Epithelial cell of prostate (primary cell): ENCODE results near the gene HMGCS2.
"Not testable (repeated sequence)": the region's sequence is repeated elsewhere in the genome, so short reads cannot be mapped to it uniquely, and the experiment has no call there.

ENCODE experiments used
- DNase-seq: peaks from one replicate; pipeline ENCODE4 v3.0.0-alpha.2; 2011; ENCODE audit warnings: low read depth, low spot score
- H3K27ac ChIP-seq: fragments of 450-650 bp; 2 replicates; pipeline ENCODE4 v1.5.1; 2017; ENCODE audit warnings: mild to moderate bottlenecking

HMGCS2 gene

DNA sequence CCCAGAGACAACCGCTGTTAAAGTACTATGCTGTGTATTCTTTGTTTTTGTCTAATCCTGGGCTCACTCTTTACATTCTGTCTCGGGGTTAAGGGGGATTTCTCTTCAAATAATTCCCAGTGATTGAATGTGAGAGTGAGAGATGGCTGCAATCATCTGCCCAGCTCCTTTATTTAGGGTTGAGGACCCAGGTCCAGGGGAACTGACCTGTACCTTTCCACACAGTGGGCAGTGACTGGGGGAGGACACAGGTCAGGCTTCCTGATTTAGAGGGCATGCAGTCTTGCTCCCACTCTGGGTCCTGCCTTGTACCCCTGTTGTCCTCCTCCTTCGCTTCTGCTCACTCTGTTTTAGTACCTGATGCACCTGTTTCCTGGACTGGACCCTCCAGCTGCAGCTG is 35.0 kb downstream of the HMGCS2 start:
- no peak overlapping the region for H3K27ac ChIP-seq
- DNase-seq: no peak

DNA sequence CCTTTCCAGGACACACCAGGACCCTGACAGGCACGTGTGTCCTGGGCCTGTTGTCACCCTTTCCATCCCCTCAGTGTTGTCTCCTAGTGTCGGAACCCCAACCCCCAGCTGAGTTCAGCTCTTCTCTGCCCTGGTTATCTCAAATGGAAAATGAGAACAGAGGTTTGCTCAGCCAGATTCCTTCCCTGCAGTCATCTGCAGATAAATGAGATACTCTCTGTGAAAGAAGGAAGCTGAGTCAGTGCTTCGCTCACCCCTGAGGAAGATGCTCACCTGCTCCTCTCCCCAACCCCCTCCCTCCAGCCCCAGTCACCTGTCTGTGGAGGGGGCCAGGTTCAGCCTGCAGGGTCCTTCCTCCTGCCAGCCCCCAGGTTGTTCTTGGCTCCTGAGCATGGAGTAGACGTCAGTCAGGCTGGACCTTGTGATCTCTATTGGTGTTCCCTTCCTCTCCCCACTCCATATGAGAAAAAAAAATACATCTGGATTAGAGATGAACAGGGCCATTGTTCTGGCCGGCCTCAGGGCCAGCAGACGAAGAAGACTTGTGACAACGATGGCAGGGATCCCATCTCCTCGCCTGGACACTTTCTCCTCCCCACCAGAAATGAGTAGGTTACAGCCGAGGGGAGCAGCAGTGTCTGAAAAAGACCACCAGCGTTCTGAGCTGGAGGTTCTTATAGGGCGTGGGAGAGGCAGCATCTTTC is 36.1 kb downstream of the HMGCS2 start:
- no peak overlapping the region for H3K27ac ChIP-seq
- DNase-seq: no peak

DNA sequence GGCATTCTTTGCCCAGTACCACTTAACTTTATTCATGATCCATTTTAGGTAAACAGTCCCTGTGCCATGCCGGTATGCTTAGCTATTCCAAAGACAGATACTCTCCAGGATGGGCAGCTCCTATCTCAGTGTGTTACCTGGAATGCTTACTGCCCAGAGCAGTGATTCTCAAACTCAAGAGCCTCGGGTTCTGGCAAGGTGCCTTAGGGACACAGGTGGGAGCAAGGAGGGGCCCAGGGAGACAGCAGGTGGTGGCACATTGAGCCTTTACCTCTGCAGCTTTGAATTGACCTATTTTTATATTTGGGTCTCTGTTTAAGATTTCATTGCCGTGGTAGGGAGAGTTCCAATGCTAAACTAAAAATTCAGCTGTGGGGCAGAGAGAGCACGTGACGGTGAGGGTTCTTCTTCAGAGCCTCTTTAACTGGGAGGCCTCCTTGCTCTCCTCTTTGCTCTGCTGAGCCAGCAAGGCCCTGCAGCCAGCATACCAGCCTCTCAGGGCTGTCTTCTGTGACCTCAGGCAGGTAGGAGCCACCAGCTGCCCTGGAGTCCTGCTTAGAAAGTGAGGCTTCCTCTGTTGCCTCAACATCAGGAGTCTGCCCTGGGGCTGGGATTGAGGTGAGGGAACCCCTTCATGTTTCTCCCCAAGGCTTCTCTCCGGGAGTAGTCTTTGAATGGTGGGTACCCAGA is 36.8 kb downstream of the HMGCS2 start:
- H3K27ac ChIP-seq: no peak overlapping the region
- DNase-seq: no peak

- H3K27ac ChIP-seq: no peak overlapping the region
- DNase-seq: no peak
Measured at GRCh38 chr1:119731060-119731459, 37.6 kb downstream of the HMGCS2 start.

DNA sequence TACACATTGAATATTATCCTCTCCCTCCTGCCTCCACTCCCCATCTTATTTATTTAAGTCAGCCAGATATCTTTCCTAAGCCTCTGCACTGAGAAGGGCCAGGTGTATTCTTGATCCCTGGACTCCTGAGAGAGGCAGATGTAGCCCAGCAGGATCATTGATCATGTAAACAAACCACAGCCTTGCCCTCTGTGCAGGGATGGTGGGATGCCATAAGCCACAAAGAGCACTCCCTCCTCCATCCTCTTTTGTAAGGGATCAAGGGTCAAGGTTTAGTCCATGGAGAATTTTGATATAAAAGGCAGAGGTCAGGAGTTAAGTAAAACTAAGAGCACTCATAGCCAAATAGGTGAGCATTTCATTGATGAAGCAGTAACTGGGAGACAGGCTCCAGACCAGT is 39.7 kb downstream of the HMGCS2 start:
- H3K27ac ChIP-seq: no peak overlapping the region
- no peak for DNase-seq

DNA sequence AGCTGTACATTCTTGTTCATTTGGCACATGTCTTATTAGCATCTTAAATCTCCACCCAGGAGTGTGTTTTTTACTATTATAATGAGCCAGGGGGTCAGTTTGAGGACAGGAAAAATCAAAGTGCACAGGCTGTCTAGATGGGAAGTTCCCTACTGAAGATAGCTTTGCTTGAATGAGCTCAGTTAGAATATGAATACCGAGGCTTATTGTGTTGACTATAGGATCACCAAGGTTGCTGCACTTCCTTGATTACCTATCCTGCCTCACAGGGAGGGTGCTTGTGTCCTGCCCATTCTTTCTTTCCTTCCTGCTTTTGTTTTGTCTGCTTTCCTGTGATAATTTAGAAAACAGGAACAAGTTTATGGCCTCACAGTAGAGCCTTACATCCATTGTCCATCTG is 40.7 kb downstream of the HMGCS2 start:
- no peak for DNase-seq
- H3K27ac ChIP-seq: no peak overlapping the region

DNA sequence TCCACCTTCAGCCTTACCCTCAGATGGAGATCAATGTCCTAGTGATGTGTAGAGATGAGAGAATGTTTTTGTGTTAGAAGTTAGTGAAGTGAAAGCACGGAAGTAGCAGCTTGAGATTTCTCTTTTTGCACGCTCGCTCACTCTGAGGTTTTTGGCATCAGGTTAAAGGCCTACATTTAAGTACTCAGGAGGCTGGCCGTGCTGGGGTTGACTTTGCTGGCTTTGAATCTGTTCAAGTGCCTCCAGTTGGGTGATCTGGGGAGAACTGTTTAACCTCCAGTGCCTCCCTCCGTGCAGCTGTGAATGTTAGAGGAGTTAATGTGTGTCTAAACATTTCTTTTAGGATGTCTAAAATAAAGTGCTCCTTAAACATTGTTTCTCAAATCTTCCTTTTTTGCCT is 43.1 kb downstream of the HMGCS2 start:
- no peak for DNase-seq
- no peak overlapping the region for H3K27ac ChIP-seq

DNA sequence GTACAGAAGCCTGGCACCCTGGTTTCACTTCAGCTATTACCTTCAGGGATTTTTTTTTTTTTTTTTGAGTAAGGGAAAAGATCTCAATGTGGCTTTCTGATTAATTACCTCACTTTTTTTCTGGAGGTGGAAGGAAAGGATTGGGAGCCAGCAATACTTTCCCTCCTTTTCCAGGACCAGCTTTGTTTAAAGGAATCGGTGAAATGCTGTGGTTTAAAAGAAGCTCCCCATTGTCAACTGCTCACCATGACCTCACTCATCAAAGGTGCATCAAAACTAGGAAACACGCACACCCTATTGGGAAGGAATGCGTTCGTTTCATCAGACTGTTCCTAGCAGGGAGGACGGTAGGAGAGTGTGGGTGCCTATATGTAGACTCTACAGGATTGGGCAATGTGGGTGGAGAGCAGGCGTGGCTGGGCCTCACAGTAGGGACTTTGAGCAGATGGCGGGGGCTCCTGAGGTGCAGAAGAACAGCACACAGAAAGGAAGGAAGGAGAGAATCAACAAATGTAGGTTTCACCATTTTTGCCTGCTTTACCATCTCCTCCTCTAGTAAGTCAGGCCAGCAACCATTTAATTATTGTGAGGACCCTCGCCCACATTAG is 44.0 kb downstream of the HMGCS2 start:
- DNase-seq: no peak
- no peak overlapping the region for H3K27ac ChIP-seq

DNA sequence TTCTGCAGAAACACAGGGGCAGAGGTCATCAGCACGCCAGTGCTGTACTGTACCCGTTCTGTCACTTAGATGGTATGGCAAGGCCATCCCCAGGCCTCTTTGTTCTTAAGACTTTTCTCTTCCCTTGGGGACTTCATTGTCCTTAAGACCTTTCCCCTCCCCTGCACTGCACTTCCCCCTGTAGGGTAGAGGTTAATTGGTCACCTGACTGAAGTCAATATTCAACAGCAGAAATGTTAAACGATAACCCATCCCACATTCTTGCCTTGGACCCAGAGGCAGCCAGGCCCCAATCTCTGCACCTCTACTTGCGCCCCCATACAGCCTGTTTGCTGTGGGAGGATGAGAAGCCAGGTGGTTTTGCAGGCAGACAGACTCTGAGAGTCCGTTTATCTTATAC is 46.8 kb downstream of the HMGCS2 start:
- no peak overlapping the region for H3K27ac ChIP-seq
- DNase-seq: no peak

GRCh38 chr1:119720866-119721440 is 47.8 kb downstream of the HMGCS2 start:
- no peak overlapping the region for H3K27ac ChIP-seq
- DNase-seq: no peak

DNA sequence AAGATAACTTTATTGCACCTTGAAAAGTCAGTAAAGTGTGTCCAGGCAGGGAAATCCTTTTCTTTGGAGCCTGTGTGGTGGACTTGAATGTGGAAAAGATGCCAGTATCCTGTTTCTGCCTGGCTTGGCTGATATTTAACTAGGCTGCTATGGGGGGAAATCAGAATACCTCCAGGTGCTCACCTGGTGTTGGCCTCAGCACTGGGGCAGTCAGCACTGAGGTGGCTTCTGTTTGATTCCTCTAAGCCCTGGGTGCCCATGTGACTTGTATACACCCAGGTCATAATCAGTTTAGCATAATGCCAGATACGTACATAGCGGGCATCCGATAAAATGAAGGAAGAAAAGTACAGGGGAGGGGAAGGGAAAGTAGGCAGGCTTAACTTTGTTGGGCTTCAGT is 49.7 kb downstream of the HMGCS2 start:
- H3K27ac ChIP-seq: no peak overlapping the region
- DNase-seq: no peak

- no peak for DNase-seq
Measured at GRCh38 chr1:119718409-119718808, 50.3 kb downstream of the HMGCS2 start.

DNA sequence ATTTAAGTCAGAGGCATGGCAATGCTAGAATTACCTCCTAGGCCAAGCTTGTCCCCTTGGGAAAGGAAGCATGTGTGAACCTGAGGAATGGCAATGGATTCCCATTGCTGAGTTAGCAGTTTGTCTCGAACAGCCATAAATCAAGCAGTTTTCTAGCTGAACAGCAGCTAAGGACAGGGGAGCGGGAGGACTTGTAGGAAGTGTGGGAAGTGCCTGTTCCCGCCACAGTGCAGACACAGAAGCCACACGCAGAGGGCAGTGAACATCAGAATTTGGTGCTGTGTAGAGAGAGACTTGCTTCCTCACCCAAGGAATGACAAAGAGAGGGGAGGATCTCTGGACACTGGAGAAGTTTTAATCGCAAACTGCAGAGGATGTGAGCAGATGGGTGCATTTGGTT is 53.2 kb downstream of the HMGCS2 start:
- H3K27ac ChIP-seq: no peak overlapping the region
- no peak for DNase-seq

More at GRCh38 chr1:119718409-119718808, 50.3 kb downstream of the HMGCS2 start:
- H3K27ac ChIP-seq: no peak overlapping the region

- no peak for DNase-seq
Measured at GRCh38 chr1:119714583-119714982, 54.1 kb downstream of the HMGCS2 start.

DNA sequence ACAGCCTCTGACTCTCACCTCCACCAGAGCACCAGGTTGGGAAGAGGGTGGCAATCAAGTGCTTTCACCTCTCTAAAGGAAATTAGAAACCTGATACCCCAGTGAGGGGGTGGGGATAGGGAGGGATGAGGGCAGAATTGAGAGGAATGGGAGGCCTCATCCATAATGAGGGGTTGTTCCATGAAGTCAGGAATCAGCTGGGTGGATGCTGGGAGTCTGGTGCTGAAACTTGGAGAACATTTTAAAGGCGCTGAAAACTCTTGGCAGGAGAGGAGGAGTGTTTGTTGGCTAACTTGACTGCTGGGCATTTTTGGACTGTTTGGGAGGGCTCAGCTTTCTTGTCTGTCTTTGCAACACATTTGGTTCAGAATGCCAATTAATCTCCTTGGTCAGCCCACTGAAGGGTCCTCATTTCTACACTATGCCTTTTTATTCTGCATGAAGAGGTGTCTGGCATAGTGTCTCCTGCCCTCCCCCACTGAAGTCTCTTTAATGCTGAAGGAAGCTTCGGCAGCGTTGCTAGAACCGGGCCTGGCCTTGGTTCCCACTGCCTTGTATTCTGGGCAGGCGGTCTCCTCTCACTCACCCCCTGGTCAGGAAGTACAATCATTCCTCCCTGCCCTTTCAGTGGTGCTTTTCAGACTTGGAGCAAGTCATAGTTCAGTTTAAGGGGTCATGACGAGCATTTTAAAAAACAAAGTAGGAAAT is 54.8 kb downstream of the HMGCS2 start:
- no peak for DNase-seq
- H3K27ac ChIP-seq: peak overlapping the region; percentile 79

More at GRCh38 chr1:119714583-119714982, 54.1 kb downstream of the HMGCS2 start:
- no peak overlapping the region for H3K27ac ChIP-seq

DNA sequence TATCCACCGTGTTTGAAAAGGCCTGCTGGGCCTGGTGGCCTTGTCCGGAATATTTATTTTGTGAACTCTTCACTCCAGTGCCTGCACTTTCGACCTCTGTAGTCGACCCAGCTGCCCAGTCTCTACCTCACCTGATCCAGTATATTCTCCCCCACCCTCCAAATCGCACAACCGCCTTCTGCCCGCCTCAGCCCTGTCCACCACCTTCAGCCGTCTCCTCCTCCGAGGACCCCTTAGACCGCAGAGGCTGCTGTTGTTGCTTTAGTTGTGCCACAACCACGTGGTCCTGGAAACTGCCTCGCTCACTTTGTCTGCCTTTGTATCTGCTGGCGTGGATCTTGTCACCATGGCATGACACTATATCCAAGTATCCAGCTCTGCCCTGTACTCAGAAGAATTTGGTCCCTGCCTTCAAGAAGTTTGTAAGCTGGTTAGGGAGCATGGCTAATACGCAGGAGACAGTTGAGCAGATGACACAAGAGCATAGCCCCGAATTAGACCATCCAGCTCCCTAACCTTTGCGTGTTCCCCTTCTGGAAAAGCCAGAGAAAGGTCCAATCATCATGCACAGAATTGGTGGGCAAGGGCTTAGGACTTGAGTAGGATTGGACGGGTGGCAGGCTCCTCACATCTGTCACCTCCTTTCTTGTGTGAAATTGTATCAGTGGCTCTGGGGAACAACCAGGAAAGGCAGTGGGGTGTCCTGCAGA is 55.5 kb downstream of the HMGCS2 start:
- peak overlapping the region; percentile 79 for H3K27ac ChIP-seq
- DNase-seq: no peak

DNA sequence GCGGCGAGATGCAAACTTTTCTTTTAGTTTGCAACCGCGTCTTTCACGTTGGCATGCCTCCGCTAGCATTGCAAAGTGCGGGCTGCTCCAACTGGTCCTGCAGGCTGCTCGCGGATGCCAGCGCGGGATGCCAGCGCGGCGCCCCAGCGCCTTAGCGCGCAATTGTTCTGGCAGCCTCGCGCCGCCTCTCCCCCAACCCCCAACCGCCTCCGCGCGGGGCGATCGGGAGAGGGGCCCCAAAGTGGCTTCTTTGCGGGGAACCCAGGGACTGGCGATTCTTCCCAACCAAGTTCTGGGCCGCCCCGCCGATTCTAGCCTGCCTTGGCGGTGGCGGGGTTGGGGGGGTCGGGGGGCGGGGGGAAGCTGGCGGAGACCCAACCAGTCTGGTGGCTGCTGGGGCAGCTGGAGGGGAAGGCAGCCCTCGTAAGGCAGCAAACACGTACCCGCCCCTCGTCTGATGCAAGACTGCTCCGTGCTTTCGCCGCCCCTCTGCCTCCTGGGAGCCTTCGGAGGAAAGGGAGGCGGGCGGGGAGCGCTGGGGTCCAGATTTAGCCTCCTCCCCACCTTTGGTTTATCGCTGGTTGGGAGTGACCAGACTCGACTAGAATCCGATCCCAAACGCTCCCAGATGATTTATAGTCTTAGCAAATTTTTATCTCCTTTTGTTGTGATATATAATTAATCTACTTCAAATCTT is 56.2 kb downstream of the HMGCS2 start:
- no peak for DNase-seq
- H3K27ac ChIP-seq: peak overlapping the region; percentile 79

DNA sequence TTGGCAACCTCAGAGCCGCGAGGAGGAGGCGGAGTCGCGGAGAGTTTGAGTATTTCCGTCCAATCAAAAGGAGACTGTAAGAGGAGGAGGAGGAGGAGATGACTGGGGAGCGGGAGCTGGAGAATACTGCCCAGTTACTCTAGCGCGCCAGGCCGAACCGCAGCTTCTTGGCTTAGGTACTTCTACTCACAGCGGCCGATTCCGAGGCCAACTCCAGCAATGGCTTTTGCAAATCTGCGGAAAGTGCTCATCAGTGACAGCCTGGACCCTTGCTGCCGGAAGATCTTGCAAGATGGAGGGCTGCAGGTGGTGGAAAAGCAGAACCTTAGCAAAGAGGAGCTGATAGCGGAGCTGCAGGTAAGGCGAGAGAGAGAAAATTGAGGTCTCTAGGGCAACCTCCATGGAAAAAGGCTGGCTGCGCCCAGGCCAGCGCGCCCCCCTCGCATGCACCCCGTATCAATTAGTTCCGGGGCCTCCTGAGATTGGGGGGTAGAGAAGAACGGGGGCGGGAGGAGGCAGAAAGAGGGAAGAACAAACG is 56.8 kb downstream of the HMGCS2 start, which contains the start of gene PHGDH:
Gene PHGDH (plus strand): TSS at position 131 of the 538 bp plus-strand sequence. CDS start 89 bp downstream, at position 220.
- peak within 1 kb of the TSS; percentile 79 for H3K27ac ChIP-seq
- no peak for DNase-seq

DNA sequence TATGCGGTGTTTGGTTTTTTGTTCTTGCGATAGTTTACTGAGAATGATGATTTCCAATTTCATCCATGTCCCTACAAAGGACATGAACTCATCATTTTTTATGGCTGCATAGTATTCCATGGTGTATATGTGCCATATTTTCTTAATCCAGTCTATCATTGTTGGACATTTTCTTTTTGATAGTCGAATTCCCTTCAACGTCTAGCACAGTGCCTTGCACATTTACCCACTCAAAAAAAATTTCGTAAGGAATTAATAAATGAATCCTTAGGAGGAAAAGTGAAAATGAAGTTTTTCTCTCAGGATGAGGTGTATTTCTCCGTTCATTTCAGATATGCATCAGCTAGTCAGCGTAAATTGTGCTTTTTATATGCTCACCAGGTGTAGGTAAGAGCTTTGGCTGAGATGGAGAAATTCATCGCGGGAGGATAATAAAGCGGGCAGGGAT is 57.3 kb downstream of the HMGCS2 start:
- DNase-seq: not testable (repeated sequence)
- H3K27ac ChIP-seq: peak overlapping the region; percentile 79
